H9 (cell line): ENCODE measurements around the gene DMRTB1. TPM values are rescaled to one million over a fixed set of nuclear protein-coding genes. Genes with fewer than 3 reads are reported as not detected.

ENCODE experiments used
- DNase-seq: peaks from one replicate; pipeline ENCODE4 v3.0.0-alpha.2; 2017
- H2AFZ ChIP-seq: one replicate; pipeline ENCODE4 v1.6.1; 2013; ENCODE audit warnings: mild to moderate bottlenecking, low read length, control low read depth, moderate library complexity
- H2AK5ac ChIP-seq: 2 replicates; pipeline ENCODE4 v1.6.1; 2013; ENCODE audit warnings: low read length, control low read depth, mixed read lengths; ENCODE audit not compliant: insufficient read length
- H2BK120ac ChIP-seq: one replicate; pipeline ENCODE4 v1.6.1; 2013; ENCODE audit warnings: low read depth, mild to moderate bottlenecking, low read length, control low read depth, inconsistent platforms; ENCODE audit not compliant: poor library complexity, severe bottlenecking
- H2BK12ac ChIP-seq: 2 replicates; pipeline ENCODE4 v1.6.1; 2013; ENCODE audit warnings: low read length, control low read depth, mixed read lengths, low read depth; ENCODE audit not compliant: insufficient read length
- H2BK15ac ChIP-seq: 2 replicates; pipeline ENCODE4 v1.6.1; 2013; ENCODE audit warnings: low read depth, low read length, control low read depth
- H2BK20ac ChIP-seq: one replicate; pipeline ENCODE4 v1.6.1; 2013; ENCODE audit warnings: low read depth, mild to moderate bottlenecking, low read length, control low read depth, inconsistent platforms; ENCODE audit not compliant: poor library complexity, severe bottlenecking
- H2BK5ac ChIP-seq: 2 replicates; pipeline ENCODE4 v1.6.1; 2013; ENCODE audit warnings: low read length, control low read depth, mixed read lengths; ENCODE audit not compliant: insufficient read length
- H3K14ac ChIP-seq: 2 replicates; pipeline ENCODE4 v1.6.1; 2013; ENCODE audit warnings: low read length, control low read depth; ENCODE audit not compliant: insufficient read depth
- H3K18ac ChIP-seq: 2 replicates; pipeline ENCODE4 v1.6.1; 2013; ENCODE audit warnings: low read depth, mild to moderate bottlenecking, mixed read lengths, low read length, control low read depth; ENCODE audit not compliant: insufficient read length
- H3K23ac ChIP-seq: 2 replicates; pipeline ENCODE4 v1.6.1; 2013; ENCODE audit warnings: low read length, control low read depth, mixed read lengths, low read depth; ENCODE audit not compliant: insufficient read length
- H3K23me2 ChIP-seq: 2 replicates; pipeline ENCODE4 v1.6.1; 2013; ENCODE audit warnings: low read depth, mild to moderate bottlenecking, mixed read lengths, low read length, control low read depth; ENCODE audit not compliant: insufficient read length, poor library complexity, severe bottlenecking
- H3K27ac ChIP-seq: 2 replicates; pipeline ENCODE4 v1.5.1; 2013; ENCODE audit warnings: low read length, control low read depth, mixed read lengths, low read depth; ENCODE audit not compliant: insufficient read length
- H3K27me3 ChIP-seq: 2 replicates; pipeline ENCODE4 v1.6.1; 2013; ENCODE audit warnings: low read length, control low read depth, inconsistent platforms; ENCODE audit not compliant: insufficient read depth
- H3K4ac ChIP-seq: 2 replicates; pipeline ENCODE4 v1.6.1; 2013; ENCODE audit warnings: low read depth, mild to moderate bottlenecking, control low read depth, inconsistent platforms, low read length, moderate library complexity
- H3K4me1 ChIP-seq: 2 replicates; pipeline ENCODE4 v1.6.1; 2013; ENCODE audit warnings: low read length, control low read depth, inconsistent platforms; ENCODE audit not compliant: insufficient read depth
- H3K4me2 ChIP-seq: 2 replicates; pipeline ENCODE4 v1.6.1; 2013; ENCODE audit warnings: low read length, control low read depth, mixed read lengths; ENCODE audit not compliant: insufficient read length, insufficient read depth
- H3K56ac ChIP-seq: 2 replicates; pipeline ENCODE4 v1.6.1; 2013; ENCODE audit warnings: low read depth, mild to moderate bottlenecking, mixed read lengths, low read length, control low read depth; ENCODE audit not compliant: insufficient read length
- H3K79me1 ChIP-seq: 2 replicates; pipeline ENCODE4 v1.6.1; 2013; ENCODE audit warnings: low read depth, mild to moderate bottlenecking, moderate library complexity, low read length, control low read depth, inconsistent platforms; ENCODE audit not compliant: insufficient read depth, poor library complexity, severe bottlenecking
- H3K79me2 ChIP-seq: 2 replicates; pipeline ENCODE4 v1.6.1; 2013; ENCODE audit warnings: low read length, control low read depth, inconsistent platforms; ENCODE audit not compliant: insufficient read depth
- H3K9ac ChIP-seq: 2 replicates; pipeline ENCODE4 v1.6.1; 2013; ENCODE audit warnings: low read length, control low read depth, mixed read lengths; ENCODE audit not compliant: insufficient read length; ENCODE audit errors: extremely low read depth
- H3K9me3 ChIP-seq: one replicate; pipeline ENCODE4 v1.6.1; 2013; ENCODE audit warnings: low read depth, low read length, inconsistent platforms; ENCODE audit not compliant: control insufficient read depth
- H3T11ph ChIP-seq: one replicate; pipeline ENCODE4 v1.6.1; 2013; ENCODE audit warnings: mild to moderate bottlenecking, low read length, control low read depth, inconsistent platforms
- H4K20me1 ChIP-seq: one replicate; pipeline ENCODE4 v1.6.1; 2013; ENCODE audit not compliant: control insufficient read depth, insufficient read length, insufficient read depth
- H4K5ac ChIP-seq: 2 replicates; pipeline ENCODE4 v1.6.1; 2013; ENCODE audit warnings: low read depth, mild to moderate bottlenecking, mixed read lengths, low read length, control low read depth; ENCODE audit not compliant: insufficient read length
- H4K8ac ChIP-seq: replicated peaks from 2 replicates; pipeline ENCODE4 v1.6.1; 2013; ENCODE audit warnings: low read length, control low read depth, mixed read lengths, low read depth; ENCODE audit not compliant: insufficient read length
- H4K91ac ChIP-seq: 2 replicates; pipeline ENCODE4 v1.6.1; 2013; ENCODE audit warnings: low read depth, mild to moderate bottlenecking, moderate library complexity, mixed read lengths, low read length, control low read depth; ENCODE audit not compliant: insufficient read length
- H3K27ac Mint-ChIP-seq, 3 experiments: 2 replicates in 2 of 3; 3 replicates in 1 of 3; pipeline ENCODE4 v1.8.0; 2020 to 2021; ENCODE audit warnings: mixed read lengths in 3 of 3, mild to moderate bottlenecking in 1 of 3, moderate library complexity in 1 of 3
- H3K27me3 Mint-ChIP-seq: 2 replicates; pipeline ENCODE4 v1.8.0; 2021; ENCODE audit warnings: low read depth, mild to moderate bottlenecking, moderate library complexity, mixed read lengths
- H3K36me3 Mint-ChIP-seq, 3 experiments: 2 replicates in 2 of 3; 3 replicates in 1 of 3; pipeline ENCODE4 v1.8.0; 2020 to 2021; ENCODE audit warnings: low read depth in 3 of 3, mixed read lengths in 3 of 3; ENCODE audit not compliant: insufficient read depth in 1 of 3
- H3K4me1 Mint-ChIP-seq, 2 experiments: 2 replicates each; pipeline ENCODE4 v1.8.0; 2020; ENCODE audit warnings: mixed read lengths in 2 of 2
- H3K4me3 Mint-ChIP-seq, 2 experiments: 2 replicates in 1 of 2; 3 replicates in 1 of 2; pipeline ENCODE4 v1.8.0; 2020 to 2021; ENCODE audit warnings: mild to moderate bottlenecking in 2 of 2, mixed read lengths in 2 of 2, moderate library complexity in 1 of 2
- H3K9me3 Mint-ChIP-seq, 2 experiments: 2 replicates in 1 of 2; 3 replicates in 1 of 2; pipeline ENCODE4 v1.8.0; 2020; ENCODE audit warnings: mild to moderate bottlenecking in 2 of 2, mixed read lengths in 2 of 2, moderate library complexity in 1 of 2
- WGBS: extraction: QIAGEN DNeasy Blood & Tissue Kit; methylation state at CpG from one replicate; pipeline ENCODE4 v1.1.7; 2013; ENCODE audit warnings: missing lambda C conversion rate, low lambda C conversion rate, mixed read lengths; ENCODE audit not compliant: insufficient read length; ENCODE audit errors: extremely low coverage; 5-methylcytosine and 5-hydroxymethylcytosine counted together
- total RNA-seq: library from RNA; stranded (reverse); gene quantifications from 2 replicates; pipeline ENCODE4 v1.2.1, GENCODE V29; 2021
- TF ChIP-seq, protein P1 (sequence below): fragments of 200-600 bp; sonication (generic); conservative IDR thresholded peaks from 3 replicates; pipeline ENCODE4 v1.8.0; 2021; ENCODE audit warnings: antibody characterized with exemption, mild to moderate bottlenecking

Gene DMRTB1
- total RNA-seq, 1 experiment from 2014 or later, result not detected

DNA sequence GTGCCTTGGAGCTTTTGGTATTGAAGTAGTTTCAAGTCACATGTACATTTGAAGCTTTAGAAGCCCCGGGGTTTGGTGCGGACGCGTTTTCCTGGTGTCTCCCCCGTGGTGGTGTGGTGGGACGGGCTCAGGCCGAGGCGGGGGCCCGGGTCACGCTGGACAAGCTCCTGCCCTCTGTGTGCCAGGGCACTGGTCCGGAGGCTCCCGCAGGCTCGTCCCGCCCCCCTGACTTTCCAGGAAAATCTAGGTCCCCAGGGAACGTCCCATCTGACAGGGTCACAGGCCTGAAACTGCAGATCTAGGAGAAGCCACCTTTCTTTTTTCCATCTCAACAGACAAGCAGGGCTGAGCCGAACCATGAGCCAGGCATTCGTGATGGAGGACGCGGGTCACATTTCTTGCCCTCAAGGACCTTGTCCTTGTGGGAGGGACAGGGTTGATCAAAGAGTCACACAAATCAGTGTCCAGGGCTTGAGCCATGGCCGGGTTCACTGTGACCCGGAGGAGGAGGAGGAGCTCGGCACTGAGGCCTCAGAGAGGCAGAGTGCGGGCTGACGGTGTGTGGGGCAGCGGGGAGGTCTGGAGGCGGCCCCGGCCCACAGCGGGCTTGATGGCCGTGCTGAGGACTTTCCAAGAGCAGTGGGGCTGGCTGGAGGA lies 1.6 kb downstream of the DMRTB1 start:
- H3K9ac ChIP-seq, result no peak overlapping the region
- H3T11ph ChIP-seq, result no peak overlapping the region
- no peak overlapping the region for H3K18ac ChIP-seq
- H2BK12ac ChIP-seq, result no peak overlapping the region
- H3K36me3 Mint-ChIP-seq, result no peaks in the 10 kb centered on the region
- no peak overlapping the region for H3K14ac ChIP-seq
- H4K91ac ChIP-seq, result no peak overlapping the region
- peaks cover 19% of the 10 kb centered on the region for H3K27me3 Mint-ChIP-seq
- no peak overlapping the region for H3K27ac ChIP-seq
- WGBS, result no CpG with 5 or more reads among the region's 29 CpGs
- no peak overlapping the region for H2AK5ac ChIP-seq
- peaks cover 5 to 7% of the 10 kb centered on the region in 2 experiments; a peak in 3 of 4 replicates for H3K4me1 Mint-ChIP-seq
- H3K79me2 ChIP-seq, result no peaks in the 10 kb centered on the region
- no peak overlapping the region for H3K4me3 Mint-ChIP-seq
- no peaks in the 10 kb centered on the region for H3K23me2 ChIP-seq
- H3K23ac ChIP-seq, result no peak overlapping the region
- H3K4me2 ChIP-seq, result no peak overlapping the region
- H2AFZ ChIP-seq, result no peak overlapping the region
- H3K9me3 Mint-ChIP-seq, result no peaks in the 10 kb centered on the region
- TF ChIP-seq, protein P1, sequence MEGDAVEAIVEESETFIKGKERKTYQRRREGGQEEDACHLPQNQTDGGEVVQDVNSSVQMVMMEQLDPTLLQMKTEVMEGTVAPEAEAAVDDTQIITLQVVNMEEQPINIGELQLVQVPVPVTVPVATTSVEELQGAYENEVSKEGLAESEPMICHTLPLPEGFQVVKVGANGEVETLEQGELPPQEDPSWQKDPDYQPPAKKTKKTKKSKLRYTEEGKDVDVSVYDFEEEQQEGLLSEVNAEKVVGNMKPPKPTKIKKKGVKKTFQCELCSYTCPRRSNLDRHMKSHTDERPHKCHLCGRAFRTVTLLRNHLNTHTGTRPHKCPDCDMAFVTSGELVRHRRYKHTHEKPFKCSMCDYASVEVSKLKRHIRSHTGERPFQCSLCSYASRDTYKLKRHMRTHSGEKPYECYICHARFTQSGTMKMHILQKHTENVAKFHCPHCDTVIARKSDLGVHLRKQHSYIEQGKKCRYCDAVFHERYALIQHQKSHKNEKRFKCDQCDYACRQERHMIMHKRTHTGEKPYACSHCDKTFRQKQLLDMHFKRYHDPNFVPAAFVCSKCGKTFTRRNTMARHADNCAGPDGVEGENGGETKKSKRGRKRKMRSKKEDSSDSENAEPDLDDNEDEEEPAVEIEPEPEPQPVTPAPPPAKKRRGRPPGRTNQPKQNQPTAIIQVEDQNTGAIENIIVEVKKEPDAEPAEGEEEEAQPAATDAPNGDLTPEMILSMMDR, result no peak
- H4K20me1 ChIP-seq, result no peaks in the 10 kb centered on the region
- H4K8ac ChIP-seq, result no peak overlapping the region
- no peak overlapping the region for H3K4ac ChIP-seq
- no peak for DNase-seq
- H2BK20ac ChIP-seq, result no peak overlapping the region
- no peaks in the 10 kb centered on the region for H3K4me1 ChIP-seq
- H2BK5ac ChIP-seq, result no peak overlapping the region
- H4K5ac ChIP-seq, result no peak overlapping the region
- H3K27me3 ChIP-seq, result no peaks in the 10 kb centered on the region
- H3K27ac Mint-ChIP-seq, result no peak overlapping the region
- no peak overlapping the region for H3K56ac ChIP-seq
- no peak overlapping the region for H2BK120ac ChIP-seq
- no peaks in the 10 kb centered on the region for H3K79me1 ChIP-seq
- H2BK15ac ChIP-seq, result no peak overlapping the region
- H3K9me3 ChIP-seq, result no peaks in the 10 kb centered on the region
